Measurements from ENCODE around the gene HACD4.
A peak's percentile ranks its signal among the peaks of the same experiment; 100 is the strongest.
"Not testable (repeated sequence)": the region's sequence is repeated elsewhere in the genome, so short reads cannot be mapped to it uniquely, and the experiment has no call there.

Gene HACD4

DNA sequence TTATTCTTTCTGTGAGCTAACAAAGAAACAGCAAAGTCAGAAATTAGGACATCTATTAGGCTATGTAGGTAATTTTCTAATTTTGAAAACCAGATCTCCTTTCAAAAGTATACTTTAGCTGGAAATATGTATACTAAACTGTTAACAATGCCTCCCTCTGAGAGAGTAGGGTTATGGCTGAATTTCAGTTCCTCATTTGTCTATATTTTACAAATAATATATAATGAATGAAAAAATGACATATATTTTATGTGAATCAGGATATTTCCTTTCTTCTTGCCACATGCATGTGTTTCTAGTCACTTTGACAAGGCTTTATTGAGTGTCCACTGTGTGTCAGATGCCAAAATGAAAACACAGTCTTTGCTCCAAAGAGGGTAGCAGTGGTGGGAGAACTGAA is 15.4 kb downstream of the HACD4 start:
- DNase-seq, result no peak

DNA sequence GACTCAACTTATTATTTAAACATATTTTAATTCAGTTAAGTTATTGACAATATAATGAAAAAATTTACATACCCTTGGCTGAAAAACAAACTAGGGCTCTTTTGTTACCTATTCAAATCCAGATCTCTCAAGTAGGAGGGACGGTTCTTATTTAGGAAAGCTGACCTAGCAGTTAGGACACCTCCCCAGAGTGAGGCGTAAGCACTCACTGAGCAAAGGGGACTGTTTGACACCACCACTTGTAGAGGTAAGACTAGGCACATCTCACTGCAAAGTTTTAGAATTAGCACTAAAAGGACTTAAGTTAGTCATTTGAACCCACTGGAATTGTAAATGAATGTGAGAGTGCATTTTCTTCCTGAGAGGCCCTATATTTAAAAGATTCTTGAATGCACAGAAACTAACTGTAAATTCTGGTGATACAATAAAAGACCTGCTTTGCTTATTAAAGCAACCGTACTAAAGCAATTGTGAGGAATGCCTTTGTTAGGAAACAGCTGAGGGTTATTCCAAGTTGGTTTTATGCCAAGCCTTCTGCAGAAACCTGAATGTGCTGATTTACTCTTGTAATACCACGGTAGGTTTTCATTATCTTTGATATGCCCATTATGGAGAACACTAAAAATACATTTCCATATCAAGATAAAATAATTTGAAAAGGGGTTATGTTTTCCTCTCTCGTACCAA is 16.2 kb downstream of the HACD4 start:
- no peak for DNase-seq

DNA sequence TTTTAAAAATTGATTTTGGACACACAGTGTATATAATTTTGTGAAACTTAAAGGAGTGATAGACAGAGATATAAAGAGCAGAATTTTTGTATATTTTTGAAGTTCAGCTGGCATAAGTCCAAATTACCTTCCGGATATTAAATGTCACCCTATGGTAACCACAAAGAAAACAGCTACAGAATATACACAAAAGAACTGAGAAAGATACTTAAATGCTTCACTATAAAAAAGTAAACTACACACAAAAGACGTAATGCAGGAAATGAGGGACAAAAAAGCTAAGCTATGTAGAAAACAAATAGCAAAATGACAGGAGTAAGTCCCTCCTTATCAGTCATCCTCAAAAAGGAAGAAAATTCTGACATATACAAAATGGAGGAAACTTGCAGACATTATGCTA is 29.4 kb downstream of the HACD4 start:
- no peak for DNase-seq

DNA sequence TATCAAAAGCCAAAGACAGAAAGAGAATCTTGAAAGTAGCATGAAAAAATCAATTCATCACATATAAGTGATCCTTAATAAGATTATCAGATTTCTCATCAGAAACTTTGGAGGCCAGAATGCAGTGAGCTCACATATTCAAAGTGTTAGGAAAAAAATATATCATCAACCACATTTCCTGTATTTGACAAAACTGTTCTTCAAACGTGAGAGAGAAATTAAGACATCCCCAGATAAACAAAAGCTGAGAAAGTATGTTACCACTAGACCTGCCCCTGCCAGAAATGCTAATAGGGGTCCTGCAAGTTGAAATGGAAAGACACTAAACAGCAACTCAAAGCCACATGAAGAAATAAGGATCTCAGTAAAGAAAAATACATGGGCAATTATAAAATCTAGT is 29.9 kb downstream of the HACD4 start:
- peak; percentile 13 for DNase-seq

DNA sequence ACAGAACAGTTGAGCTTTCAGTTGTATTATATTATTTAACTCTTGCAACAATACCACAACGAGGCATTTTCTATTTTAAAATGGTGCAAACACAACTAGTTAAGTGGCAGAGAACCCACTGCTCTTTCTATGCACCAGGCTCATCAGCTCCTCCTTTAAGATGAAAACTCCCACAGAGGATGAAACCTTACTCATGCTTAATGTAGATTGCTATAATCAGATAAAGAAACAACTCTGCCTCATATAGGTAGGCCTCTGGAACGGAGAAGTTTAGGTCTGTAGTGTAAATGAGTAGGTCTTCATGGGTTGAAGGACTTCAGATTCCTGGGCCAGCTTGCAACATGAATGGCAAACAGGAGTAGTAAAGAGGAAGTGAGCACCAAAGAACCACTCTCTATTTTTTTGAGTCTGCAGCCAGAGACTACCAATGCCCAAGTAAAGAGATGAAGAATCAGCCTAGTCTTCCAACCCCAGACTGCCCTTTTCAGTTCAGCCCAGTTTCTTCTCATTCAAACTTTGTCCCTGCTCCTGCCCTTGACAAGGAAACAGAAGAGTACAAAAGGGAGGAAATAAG is 33.9 kb downstream of the HACD4 start:
- no peak for DNase-seq

DNA sequence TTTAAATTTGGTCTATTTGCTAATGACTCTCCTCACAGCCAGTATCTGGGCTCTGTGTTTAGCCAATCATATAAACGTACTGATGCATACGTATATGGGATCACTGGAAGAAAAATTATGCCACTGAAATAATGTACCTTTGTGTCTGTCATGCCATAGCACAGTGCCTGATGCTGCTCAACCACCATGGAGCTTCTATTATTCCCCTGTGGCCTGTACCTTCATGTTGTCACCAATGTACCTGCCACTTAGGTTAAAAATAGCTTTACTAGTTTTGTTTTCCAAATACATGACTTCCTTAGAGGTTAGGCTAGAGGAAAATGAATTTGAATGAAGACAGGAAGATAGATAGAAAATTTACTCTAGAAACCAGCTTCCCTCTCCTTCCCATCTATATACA is 34.6 kb downstream of the HACD4 start:
- DNase-seq, result no peak

DNA sequence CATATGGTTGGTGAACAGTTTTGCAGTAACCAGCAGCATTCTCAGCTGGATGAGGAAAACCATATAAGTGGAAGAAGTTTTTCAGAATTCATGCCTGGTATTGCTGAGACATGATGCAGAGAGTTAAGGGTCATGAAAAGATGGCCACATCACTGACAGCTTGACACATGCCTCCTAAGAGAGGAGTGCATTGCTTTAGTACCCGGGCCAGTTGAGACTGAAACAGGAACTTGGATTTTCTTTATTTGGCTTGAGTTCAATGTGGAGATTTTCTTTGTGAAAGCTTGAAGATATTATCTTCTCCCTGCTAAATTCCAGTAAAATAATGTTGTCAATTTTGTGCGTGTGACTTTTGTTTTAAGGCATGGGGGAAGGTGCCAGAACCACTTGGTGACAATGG is 35.8 kb downstream of the HACD4 start:
- DNase-seq, result no peak

DNA sequence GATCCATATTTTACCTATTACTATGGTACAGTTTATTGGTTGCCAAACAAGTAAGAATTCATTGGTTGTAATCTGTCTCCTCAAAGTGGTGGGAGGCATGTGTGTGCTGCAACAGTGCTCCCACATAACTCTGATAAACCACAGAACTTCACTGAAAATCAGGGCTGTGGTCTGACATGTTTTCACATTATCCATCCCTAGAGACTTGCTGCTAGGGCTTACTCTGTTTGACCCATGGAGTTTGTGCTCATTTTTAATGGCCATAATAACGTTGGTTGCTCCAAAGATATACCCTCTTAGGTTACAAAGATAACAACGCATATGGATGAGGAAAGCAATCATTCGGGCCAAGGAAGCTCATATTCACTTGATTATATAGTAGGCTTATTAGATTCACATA is 37.0 kb downstream of the HACD4 start:
- DNase-seq, result no peak

DNA sequence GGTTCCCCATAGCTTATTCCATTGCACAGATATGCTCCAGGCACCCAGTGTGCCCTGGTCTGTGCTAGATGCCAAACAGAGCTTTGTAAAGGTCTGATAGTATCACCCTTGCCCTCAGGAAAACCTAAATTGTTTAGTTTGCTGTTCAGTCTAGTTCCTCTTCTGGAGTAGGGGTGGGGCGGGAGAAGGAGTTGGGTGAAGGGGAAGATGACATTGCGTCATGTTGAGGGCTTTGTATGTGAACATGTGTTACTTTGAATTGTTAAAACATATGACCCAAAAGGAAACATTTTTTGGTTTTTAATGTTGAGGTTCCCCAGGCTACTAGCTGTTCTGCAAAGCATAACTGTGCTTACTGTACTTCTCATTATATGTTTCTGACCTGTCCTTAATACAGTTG is 40.6 kb downstream of the HACD4 start:
- DNase-seq, result no peak

DNA sequence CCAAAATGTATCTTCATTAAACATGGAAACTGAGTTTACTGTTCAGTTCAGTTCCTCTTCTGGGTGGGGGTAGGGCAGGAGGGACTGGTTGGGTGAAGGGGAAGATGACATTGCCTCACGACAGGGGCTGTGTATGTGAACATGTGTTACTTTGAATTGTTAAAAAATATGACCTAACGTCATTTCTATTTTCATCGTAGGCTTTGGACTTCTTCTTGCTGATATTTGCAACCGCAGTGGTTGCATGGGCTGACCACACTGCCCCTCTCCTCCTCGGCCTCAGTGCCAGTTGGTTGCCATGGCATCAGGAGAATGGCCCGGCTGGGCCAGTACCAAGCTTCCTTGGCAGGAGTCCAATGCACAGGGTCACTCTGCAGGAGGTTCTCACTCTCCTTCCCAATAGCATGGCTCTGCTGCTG is 41.5 kb downstream of the HACD4 start:
- DNase-seq, result no peak

DNA sequence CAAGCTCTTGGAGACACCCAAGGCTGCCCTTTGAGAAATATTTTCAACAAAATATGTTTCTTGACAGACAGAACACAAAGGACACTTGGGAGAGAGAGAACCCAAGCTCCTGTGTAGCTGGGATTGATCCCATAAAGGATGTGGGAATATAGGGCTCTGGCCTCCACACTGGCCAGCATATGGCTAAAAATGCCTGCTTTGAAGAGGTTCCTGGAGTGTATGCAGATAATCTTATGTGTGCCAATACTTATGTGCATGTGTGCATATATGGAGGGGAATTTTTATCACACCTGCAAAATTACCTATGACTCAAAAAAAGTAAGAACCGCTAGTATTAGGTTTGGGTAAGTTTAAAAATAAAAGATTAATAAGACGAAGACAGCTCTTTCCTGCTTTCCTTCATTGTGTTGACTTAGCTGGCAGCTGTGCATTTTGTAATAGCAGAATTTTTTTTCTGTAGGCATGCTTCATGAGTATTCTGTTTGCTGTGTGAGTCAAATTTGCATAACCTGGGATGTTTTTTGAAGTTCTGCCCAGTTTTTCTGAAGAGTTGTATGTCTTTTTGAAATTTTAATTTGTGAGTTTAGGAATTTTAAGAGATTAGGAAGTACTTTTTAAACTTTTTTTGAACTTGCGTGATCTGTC is 42.6 kb downstream of the HACD4 start:
- DNase-seq, result no peak

DNA sequence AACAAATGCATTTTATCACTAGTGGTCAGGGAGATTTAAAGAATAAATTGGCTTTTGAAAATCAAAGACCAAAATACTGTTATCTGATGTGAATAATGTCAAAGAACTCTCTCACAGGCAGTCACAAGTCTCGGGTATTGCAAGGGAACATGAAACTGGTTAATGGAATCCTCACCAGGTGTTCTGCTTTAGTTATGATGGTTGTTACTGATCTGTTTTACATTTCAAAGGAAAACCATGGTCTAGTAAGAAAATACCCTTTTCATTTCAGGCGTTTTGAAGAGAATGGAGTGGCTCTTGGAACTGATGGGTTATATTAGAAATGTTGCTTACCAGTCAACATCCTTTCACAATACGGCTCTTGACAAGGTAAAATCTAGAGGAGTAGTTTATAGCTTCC is 43.4 kb downstream of the HACD4 start:
- DNase-seq, result no peak

DNA sequence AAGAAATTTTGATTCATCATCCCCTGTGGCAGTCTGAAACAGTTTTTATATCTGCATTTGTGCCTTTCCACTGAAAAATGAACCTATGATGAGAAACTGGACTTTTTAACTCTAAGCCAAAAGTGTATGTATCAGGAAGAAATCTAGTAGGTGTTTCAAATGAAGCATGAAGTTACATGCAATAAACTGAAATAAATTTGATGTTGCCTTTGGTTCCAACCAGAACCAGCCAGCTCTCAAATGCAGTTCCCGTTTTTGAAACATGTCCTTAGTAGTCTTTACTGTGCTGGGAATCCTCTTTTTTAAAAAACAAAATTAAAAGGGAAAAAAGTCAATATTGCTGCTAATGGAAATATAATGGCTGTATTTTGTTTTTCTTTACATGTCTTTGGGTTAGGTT is 43.9 kb downstream of the HACD4 start:
- DNase-seq, result no peak

DNA sequence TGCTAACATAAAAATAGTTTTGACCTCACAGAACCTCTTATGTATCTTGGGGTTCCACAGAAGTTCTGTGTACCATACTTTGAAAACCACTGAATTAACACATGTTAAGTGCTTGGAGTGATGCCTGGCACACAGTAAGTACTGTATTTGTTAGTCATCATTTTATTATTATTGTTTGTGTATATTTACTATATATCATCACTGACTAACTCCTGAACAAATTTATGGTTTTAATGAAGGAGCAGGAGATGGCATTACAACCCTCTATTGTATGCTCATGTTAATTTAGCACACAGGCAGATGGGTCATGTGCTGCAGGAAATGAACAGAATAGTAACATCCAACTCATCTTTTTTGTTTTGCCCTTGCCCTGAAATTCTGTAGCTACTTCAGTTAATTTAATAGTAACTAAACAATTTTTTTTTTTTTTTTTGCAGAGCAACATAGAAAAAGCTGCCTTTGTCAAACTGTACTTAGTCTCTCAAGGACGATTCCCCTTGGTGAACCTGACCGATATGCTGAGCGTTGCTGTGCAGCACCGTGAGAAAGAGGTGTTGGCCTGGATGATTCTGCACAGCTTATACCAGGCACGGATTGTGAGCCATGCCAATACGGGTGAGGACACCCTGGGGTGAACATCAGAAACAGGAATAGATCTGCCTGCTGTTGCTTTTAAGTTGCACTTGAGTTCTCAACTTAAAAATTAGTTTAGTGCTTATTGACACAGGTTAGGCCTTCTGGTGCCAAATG is 45.4 kb downstream of the HACD4 start:
- no peak for DNase-seq

DNA sequence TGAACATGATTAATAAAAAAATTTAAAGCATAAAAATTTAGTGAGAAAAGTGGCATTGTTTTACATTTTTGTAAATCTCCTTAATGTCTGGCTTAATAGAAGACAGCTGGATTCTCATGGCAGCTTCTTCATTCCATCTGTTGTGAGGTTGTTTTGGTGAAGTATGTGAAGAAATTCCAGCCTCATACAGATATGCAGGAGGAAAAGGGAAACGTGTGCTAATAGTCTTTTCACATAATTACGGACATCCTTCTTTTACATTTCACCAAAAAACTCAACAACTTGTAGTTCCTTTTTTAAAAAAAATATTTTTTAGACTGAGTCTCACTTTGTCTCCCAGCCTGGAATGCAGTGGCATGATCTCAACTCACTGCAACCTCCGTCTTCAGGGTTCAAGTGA is 46.9 kb downstream of the HACD4 start:
- DNase-seq, result no peak

DNA sequence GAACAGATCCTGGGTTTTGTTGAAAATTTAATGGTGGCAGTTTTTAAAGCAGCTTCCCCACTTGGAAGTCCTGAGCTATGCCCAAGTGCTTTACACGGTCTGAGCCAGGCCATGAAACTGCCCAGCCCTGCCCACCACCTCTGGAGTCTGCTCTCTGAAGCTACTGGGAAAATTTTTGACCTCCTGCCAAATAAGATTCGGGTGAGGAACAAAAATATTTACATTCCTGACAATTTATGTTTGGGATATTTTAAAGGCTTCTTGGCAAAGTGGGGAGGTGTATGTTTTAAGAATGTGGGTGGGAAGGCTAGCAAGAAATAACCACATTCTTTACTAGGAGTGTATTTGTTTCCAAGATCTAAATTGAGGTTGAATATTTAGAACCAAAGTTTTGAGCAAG is 50.0 kb downstream of the HACD4 start:
- DNase-seq, result no peak

DNA sequence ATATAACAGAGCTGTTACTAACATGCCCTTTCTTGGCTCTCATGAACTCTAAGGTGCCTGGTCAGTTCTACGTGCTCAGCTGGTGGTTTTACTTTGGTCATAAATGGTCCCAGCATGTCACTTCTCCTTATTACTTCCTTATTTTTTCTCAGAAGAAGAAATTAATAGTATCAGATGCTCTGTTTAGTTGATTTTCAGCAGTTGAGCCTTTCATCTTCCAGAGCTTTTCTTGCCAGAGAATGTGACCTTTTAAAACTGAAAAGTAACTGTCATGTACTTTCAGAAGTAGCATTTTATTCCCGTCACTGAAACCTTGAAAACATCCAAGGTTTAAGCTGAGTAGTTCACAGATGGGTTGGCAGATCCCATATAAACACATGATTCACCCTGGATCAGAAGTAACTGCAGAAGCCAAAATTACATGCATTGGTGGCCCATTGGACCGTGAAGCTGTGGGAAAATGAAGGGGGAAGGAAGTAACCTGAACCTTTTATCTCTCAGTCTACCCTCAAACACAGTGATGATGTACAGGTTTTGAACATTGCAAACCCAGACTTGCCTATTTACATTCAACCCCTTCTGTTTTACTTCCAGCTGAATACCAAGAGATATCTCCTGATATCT is 50.5 kb downstream of the HACD4 start:
- DNase-seq, result no peak

DNA sequence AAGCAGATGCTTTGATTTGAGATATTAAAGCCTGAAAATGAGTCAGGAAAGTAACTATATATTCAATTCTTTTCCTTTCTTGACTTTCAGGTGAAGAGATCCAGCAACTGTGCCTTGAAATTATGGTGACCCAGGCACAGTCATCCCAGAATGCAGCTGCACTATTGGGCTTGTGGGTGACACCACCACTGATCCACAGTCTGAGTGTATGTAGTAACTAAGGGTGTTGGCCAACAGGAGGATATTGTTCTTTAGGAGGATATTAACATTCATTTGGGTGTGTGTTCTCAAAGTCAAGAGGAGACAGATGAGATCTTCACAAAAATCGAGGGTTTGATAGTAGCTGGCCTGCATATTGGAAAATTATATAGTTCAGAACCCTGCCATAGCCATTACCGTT is 53.2 kb downstream of the HACD4 start:
- DNase-seq, result no peak

DNA sequence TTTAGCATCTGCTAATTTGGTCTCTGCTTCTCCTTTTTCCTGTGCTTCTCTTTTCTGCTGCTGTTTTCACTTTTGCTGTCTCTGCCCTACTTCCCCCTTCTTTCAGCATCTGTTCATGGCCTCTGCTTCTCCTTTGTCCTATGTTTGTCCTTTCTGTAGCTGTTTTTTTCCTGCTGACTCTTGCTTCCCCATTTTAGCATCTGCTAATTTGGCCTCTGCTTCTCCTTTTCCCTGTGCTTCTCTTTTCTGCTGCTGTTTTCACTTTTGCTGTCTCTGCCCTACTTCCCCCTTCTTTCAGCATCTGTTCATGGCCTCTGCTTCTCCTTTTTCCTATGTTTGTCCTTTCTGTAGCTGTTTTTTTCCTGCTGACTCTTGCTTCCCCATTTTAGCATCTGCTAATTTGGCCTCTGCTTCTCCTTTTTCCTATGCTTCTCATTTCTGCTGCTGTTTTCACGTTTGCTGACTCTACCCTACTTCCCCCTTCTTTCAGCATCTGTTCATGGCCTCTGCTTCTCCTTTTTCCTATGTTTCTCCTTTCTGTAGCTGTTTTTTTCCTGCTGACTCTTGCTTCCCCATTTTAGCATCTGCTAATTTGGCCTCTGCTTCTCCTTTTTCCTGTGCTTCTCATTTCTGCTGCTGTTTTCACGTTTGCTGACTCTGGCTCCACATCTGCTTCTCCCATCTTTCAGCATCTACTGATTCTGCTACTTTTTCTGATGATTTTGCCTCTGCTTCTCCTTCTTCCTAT is 57.1 kb downstream of the HACD4 start:
- DNase-seq, result not testable (repeated sequence)

DNA sequence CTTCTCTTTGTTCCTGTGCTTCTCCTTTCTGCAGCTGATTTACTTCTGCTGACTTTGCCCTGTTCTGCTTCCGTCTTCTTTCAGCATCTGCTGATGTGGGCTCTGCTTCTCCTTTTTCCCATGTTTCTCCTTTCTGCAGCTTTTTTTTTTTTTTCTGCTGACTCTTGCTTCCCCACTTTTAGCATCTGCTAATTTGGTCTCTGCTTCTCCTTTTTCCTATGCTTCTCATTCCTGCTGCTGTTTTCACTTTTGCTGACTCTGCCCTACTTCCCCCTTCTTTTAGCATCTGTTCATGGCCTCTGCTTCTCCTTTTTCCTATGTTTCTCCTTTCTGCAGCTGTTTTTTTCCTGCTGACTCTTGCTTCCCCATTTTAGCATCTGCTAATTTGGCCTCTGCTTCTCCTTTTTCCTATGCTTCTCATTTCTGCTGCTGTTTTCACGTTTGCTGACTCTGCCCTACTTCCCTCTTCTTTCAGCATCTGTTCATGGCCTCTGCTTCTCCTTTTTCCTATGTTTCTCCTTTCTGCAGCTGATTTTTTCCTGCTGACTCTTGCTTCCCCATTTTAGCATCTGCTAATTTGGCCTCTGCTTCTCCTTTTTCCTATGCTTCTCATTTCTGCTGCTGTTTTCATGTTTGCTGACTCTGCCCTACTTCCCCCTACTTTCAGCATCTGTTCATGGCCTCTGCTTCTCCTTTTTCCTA is 58.0 kb downstream of the HACD4 start:
- not testable (repeated sequence) for DNase-seq

DNA sequence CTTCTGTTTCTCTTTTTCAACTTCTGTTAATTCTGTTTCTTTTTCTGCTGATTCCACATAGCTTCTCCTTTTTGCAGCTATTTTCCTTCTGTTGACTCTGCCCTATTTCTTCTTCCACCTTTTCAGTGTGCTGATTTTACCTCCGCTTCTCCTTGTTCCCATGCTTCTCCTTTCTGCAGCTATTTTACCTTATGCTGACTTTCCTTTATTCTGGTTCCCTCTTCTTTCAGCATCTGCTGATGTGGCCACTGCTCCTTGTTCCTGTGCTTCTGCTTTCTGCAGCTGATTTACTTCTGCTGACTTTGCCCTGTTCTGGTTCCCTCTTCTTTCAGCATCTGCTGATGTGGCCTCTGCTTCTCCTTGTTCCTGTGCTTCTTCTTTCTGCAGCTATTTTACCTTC is 58.8 kb downstream of the HACD4 start:
- no peak for DNase-seq

Measured in activated CD4-positive, alpha-beta T cell treated with anti-CD3 and anti-CD28 coated beads, Interleukin-2, amount 50 U/mL, for 16 hours (primary cell).